Measurements from ENCODE around the gene ARHGAP24. TPM values are rescaled to one million over a fixed set of nuclear protein-coding genes. Genes with fewer than 3 reads are reported as not detected.

The ARHGAP24 gene
- total and polyA plus RNA-seq, 12 donors = 6.7 to 35.5 (median 23.9) TPM

DNA sequence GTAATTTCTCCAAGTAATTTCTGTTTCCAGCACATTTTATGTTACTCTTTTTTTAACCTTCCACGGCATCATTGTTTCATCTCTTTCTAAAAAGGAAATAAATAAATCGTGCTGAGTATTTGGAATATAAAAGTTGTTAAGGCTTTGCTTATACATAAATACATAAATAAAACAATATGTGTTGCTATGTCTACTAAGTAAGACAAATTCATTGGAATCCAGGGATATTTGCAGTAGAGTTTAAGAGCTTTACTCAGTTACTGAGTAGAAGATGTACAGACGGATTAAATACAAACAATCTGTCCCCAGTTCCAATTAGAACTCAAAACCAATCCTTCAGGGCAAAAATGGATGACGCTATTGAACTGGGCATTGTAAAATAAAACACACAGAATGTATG, 1.4 kb downstream of the ARHGAP24 start:
- intact Hi-C loops (cut with DNase I) = loop anchor here in 3 of 10 donors (5.0 to 10.0 kb wide), 3 partner anchors 258 to 271 kb away; no protein-coding TSS in a partner anchor
- Histone ChIP-seq H3K4me1 (peaks cover 0 to 25% (median 8%) of the 10 kb centered on the region in 9 donors), H3K36me3 (no peaks in the 10 kb centered on the region), H3K4me3 (peak overlapping the region in 9 of 10 donors; percentile 65 to 82 (median 69)), H3K27ac (peak overlapping the region in 4 of 10 donors; percentile 7 to 87 (median 22)), H3K27me3 (no peaks in the 10 kb centered on the region), H3K9me3 (no peaks in the 10 kb centered on the region)
- WGBS, 2 donors = 57 to 62% methylated on average over 4 of the region's 4 CpGs
- TF ChIP-seq, protein P1, sequence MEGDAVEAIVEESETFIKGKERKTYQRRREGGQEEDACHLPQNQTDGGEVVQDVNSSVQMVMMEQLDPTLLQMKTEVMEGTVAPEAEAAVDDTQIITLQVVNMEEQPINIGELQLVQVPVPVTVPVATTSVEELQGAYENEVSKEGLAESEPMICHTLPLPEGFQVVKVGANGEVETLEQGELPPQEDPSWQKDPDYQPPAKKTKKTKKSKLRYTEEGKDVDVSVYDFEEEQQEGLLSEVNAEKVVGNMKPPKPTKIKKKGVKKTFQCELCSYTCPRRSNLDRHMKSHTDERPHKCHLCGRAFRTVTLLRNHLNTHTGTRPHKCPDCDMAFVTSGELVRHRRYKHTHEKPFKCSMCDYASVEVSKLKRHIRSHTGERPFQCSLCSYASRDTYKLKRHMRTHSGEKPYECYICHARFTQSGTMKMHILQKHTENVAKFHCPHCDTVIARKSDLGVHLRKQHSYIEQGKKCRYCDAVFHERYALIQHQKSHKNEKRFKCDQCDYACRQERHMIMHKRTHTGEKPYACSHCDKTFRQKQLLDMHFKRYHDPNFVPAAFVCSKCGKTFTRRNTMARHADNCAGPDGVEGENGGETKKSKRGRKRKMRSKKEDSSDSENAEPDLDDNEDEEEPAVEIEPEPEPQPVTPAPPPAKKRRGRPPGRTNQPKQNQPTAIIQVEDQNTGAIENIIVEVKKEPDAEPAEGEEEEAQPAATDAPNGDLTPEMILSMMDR (IDR thresholded peaks at IDR 0.05) = no peak
- DNase-seq (no peak), ATAC-seq (no peak)

DNA sequence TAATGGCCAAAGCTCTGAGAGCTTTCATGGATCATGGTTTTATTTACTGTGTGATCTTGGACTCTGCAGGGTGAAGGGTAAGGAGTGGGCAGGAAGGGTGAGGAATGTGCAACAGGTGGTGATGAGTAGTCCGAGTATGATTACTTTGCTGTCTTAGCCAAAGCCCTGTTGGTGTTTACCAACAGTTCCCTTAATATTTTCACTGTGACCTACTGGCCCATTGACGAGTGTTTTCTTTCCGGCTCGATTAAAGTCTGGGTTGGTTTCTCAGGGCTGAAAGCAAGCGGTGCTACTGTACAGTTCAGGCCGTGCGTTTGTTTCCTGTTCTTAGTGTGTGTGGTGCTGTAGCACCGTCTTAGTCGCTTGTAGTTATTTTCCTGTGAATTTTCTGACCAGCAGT, 2.6 kb downstream of the ARHGAP24 start:
- intact Hi-C loops (cut with DNase I) = loop anchor here in 3 of 10 donors (5.0 to 10.0 kb wide), 3 partner anchors 257 to 270 kb away; no protein-coding TSS in a partner anchor
- Histone ChIP-seq H3K27me3 (no peaks in the 10 kb centered on the region), H3K9me3 (no peaks in the 10 kb centered on the region), H3K4me3 (peak overlapping the region in 6 of 10 donors; percentile 65 to 82 (median 70)), H3K4me1 (peaks cover 0 to 34% (median 12%) of the 10 kb centered on the region in 9 donors), H3K27ac (peak overlapping the region in 2 of 10 donors; percentile 43 to 87), H3K36me3 (no peaks in the 10 kb centered on the region)
- 76 to 84% methylated on average over 9 of the region's 9 CpGs for WGBS, 2 donors
- TF ChIP-seq, protein P1 (IDR thresholded peaks at IDR 0.05) = no peak
- ATAC-seq = no peak
- no peak for DNase-seq

DNA sequence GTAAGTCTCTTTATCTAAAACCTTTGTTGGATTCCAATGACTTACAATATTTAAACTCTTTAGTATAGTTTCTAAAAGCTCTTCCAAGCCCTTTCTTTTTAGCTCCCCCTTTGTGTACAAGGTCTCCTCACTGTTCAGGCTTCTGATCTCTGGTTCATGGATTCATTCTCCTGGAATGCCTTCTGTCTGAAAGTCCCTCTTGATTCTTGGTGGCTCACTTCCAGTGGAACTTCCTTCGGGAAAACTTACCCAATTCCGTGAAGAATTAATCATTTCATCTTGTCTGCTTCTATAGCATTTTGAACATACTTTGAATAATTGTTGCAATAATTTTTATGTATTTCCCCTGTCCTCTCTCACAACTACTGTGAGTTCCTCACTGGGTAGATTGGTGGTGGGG, 3.6 kb downstream of the ARHGAP24 start:
- Histone ChIP-seq H3K36me3 (no peaks in the 10 kb centered on the region), H3K27me3 (no peaks in the 10 kb centered on the region), H3K9me3 (no peaks in the 10 kb centered on the region), H3K27ac (peak overlapping the region in 1 of 10 donors; percentile 43), H3K4me1 (peaks cover 0 to 34% (median 12%) of the 10 kb centered on the region in 9 donors), H3K4me3 (no peak overlapping the region)
- TF ChIP-seq, protein P1 (IDR thresholded peaks at IDR 0.05) = no peak
- intact Hi-C loops (cut with DNase I) = loop anchor here in 3 of 10 donors (5.0 to 10.0 kb wide), 3 partner anchors 256 to 269 kb away; no protein-coding TSS in a partner anchor
- ATAC-seq (no peak), DNase-seq (no peak)
- WGBS, 2 donors = 48 to 50% methylated on average over 2 of the region's 2 CpGs

DNA sequence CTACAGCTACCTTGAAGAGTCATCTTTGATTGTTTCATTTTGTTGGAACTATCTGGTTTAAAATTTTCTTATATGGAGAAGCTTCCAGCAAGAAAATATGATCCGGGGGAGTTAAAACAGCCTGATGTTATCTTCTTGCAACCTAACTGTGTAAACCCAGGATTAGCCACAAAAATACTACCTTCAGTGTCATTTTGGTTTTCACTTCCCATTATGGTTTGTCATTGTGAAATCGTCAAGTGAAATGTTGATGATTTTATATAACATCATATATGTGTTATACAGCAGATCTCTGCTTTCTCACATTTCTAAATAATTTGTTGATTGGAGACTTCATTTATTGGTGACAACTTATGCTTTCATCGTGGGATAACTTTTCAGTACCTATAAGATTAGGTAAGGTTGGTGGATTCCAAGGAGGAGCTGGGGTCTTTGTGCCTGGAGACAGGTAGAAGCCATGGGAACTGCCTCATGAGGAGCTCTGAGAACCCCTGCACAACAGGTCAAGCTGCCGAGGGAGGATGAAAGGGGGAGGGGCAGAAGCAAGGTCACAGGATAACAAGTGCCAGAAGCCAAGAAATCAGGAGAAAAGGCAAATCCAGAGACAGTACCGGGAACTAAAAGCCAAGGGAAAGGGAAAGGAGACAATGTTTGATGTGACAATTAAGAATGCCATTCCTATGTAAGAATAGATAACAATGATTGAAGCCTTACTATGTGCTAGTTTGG, 7.2 kb downstream of the ARHGAP24 start:
- ATAC-seq = no peak
- H3K36me3 ChIP-seq = no peaks in the 10 kb centered on the region
- H3K27me3 ChIP-seq = no peaks in the 10 kb centered on the region
- no peaks in the 10 kb centered on the region for H3K9me3 ChIP-seq
- intact Hi-C loops (cut with DNase I) = no loop called here
- TF ChIP-seq, protein P1 (IDR thresholded peaks at IDR 0.05) = no peak
- no peak overlapping the region for H3K4me3 ChIP-seq
- H3K27ac ChIP-seq = no peak overlapping the region
- H3K4me1 ChIP-seq = peaks cover 0 to 32% (median 12%) of the 10 kb centered on the region in 9 donors
- DNase-seq = no peak
- WGBS, 2 donors = 65 to 66% methylated on average over 5 of the region's 5 CpGs
